GM23248 (cell line): Measurements from ENCODE around the gene P3R3URF.

Experiments
- EZH2 ChIP-seq: fragments of 200-600 bp; sonication (generic); IDR thresholded peaks from 2 replicates; pipeline ENCODE4 v1.6.1; 2018; ENCODE audit warnings: antibody characterized with exemption, mild to moderate bottlenecking; ENCODE audit not compliant: insufficient read depth, poor library complexity, severe bottlenecking
- EZH2phosphoT487 ChIP-seq: fragments of 200-600 bp; sonication (generic); IDR thresholded peaks from 2 replicates; pipeline ENCODE4 v1.6.1; 2018; ENCODE audit warnings: antibody characterized with exemption, moderate library complexity, mild to moderate bottlenecking, low read depth; ENCODE audit not compliant: insufficient read depth

GRCh38 chr1:46180082-46180616, 3.9 kb upstream of the P3R3URF start:
- TF ChIP-seq EZH2 (no peak), EZH2phosphoT487 (no peak)
